Vagina (tissue), 2 donors: ENCODE measurements around the gene ANKRD45.

Experiments used
- POLR2AphosphoS5 ChIP-seq, 2 donors: sonication (generic); formaldehyde crosslinking; IDR thresholded peaks; one replicate each; pipeline ENCODE4 v1.9.0; 2017; ENCODE audit warnings: antibody characterized with exemption in 2 of 2, mild to moderate bottlenecking in 2 of 2, low read depth in 1 of 2; ENCODE audit not compliant: insufficient read depth in 1 of 2
- TF ChIP-seq, protein P1 (sequence below), 3 experiments: fragments of 450-650 bp in 2 of 3; fragments of 200-600 bp in 1 of 3; sonication (generic) in 1 of 3; IDR thresholded peaks; one replicate each; pipeline ENCODE4 v1.5.1; 2017 to 2019; ENCODE audit warnings: antibody characterized with exemption in 3 of 3, mild to moderate bottlenecking in 2 of 3, moderate library complexity in 2 of 3

DNA sequence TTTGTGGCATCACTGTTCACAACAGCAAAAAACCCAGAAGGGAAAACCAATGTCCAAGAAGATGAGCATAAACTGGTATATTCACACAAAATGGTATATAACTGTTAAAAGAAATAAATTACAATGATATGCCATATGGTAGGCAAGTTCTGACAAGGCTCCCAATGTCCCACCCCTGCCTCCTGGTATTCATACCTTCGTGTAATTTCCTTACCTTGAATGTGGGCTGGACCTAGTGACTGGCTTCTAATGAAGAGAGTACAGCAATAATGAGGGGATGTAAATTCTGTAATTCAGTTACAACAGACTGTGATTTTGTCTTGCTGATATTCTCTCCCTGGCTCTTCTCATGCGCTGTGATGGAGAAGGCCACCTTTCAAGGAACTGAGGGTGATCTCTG is 9.3 kb downstream of the ANKRD45 start:
- TF ChIP-seq, protein P1, sequence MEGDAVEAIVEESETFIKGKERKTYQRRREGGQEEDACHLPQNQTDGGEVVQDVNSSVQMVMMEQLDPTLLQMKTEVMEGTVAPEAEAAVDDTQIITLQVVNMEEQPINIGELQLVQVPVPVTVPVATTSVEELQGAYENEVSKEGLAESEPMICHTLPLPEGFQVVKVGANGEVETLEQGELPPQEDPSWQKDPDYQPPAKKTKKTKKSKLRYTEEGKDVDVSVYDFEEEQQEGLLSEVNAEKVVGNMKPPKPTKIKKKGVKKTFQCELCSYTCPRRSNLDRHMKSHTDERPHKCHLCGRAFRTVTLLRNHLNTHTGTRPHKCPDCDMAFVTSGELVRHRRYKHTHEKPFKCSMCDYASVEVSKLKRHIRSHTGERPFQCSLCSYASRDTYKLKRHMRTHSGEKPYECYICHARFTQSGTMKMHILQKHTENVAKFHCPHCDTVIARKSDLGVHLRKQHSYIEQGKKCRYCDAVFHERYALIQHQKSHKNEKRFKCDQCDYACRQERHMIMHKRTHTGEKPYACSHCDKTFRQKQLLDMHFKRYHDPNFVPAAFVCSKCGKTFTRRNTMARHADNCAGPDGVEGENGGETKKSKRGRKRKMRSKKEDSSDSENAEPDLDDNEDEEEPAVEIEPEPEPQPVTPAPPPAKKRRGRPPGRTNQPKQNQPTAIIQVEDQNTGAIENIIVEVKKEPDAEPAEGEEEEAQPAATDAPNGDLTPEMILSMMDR (IDR thresholded peaks at IDR 0.05) = no peak
- no peak for TF ChIP-seq POLR2AphosphoS5 (IDR thresholded peaks at IDR 0.05; ENCODE audit: insufficient read depth in 1 of 2, low read depth in 1 of 2)
